ENCODE data around the gene SIX1.

SIX1 gene

GRCh38 chr14:60640859-60641741 is 8.2 kb downstream of the SIX1 start:
- Histone ChIP-seq H3K4me3 (ENCODE audit: low read depth, low read length) (no peak overlapping the region), H3K27ac (ENCODE audit: extremely low read depth, low read depth, low read length) (no peak overlapping the region), H3K9me3 (ENCODE audit: control insufficient read depth, insufficient read depth, low read depth, low read length) (no peaks in the 10 kb centered on the region), H3K4me1 (ENCODE audit: control insufficient read depth, insufficient read depth, low read length) (peaks cover 26% of the 10 kb centered on the region), H3K36me3 (ENCODE audit: control insufficient read depth in 2 of 2, insufficient read depth in 1 of 2, low read length in 2 of 2) (peaks cover 13 to 52% of the 10 kb centered on the region in 2 experiments)
- TF ChIP-seq ZNF423 (tag by site-specific recombination; IDR thresholded peaks at IDR 0.05): no peak
- peak; percentile 29; the same call in 1 of the 2 replicates for TF ChIP-seq PRDM4 (tag by site-specific recombination; IDR thresholded peaks at IDR 0.05)
- CTCF ChIA-PET: no interaction called here
- POLR2A ChIA-PET: no interaction called here

DNA sequence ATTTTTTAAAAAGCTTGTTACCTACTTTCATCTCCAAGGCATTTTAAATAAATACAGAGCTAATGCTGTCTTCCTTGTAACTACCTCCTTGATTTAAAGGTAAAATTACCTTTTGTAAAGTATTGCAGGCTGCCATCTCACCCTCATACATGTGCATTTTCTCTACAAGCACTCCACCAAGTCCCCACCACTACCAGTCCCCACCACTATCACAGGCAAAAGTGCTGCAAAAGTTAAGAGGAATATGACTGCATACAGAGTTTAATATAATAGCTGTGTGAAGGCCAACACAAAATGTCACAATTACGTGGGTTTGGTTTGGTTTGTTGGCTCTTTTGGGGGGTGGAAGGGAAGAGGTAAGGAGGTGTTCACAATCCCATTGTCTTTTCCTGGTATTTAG is 9.6 kb downstream of the SIX1 start:
- CTCF ChIA-PET: interaction anchor here (0.5 to 0.9 kb wide), 3 partner anchors 13 to 646 kb away, joined by 3 to 5 read pairs (median 3); no protein-coding TSS in a partner anchor
- POLR2A ChIA-PET: interaction anchor here (0.6 kb wide), 1 partner anchor 84 kb away, joined by 3 read pairs; the partner anchor contains the start of gene SIX4

More for the DNA sequence above, 9.6 kb downstream of the SIX1 start:
- Histone ChIP-seq H3K4me1 (ENCODE audit: control insufficient read depth, insufficient read depth, low read length) (peaks cover 15% of the 10 kb centered on the region), H3K9me3 (ENCODE audit: control insufficient read depth, insufficient read depth, low read depth, low read length) (no peaks in the 10 kb centered on the region), H3K27ac (ENCODE audit: extremely low read depth, low read depth, low read length) (no peak overlapping the region), H3K36me3 (ENCODE audit: control insufficient read depth in 2 of 2, insufficient read depth in 1 of 2, low read length in 2 of 2) (peaks cover 0 to 39% of the 10 kb centered on the region in 2 experiments), H3K4me3 (ENCODE audit: low read depth, low read length) (no peak overlapping the region)
- TF ChIP-seq HOXA7 (CRISPR knock-in tag; IDR thresholded peaks at IDR 0.05; ENCODE audit: borderline replicate concordance): no peak
- no peak for TF ChIP-seq OSR2 (tag by site-specific recombination; IDR thresholded peaks at IDR 0.05)
- TF ChIP-seq SETDB1 (IDR thresholded peaks at IDR 0.05; ENCODE audit: insufficient read length, low read length): no peak
- TF ChIP-seq KLF10 (tag by site-specific recombination; IDR thresholded peaks at IDR 0.05): no peak
- TF ChIP-seq, protein P1, sequence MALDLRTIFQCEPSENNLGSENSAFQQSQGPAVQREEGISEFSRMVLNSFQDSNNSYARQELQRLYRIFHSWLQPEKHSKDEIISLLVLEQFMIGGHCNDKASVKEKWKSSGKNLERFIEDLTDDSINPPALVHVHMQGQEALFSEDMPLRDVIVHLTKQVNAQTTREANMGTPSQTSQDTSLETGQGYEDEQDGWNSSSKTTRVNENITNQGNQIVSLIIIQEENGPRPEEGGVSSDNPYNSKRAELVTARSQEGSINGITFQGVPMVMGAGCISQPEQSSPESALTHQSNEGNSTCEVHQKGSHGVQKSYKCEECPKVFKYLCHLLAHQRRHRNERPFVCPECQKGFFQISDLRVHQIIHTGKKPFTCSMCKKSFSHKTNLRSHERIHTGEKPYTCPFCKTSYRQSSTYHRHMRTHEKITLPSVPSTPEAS (tag by site-specific recombination; IDR thresholded peaks at IDR 0.05): no peak
- TF ChIP-seq ZNF133 (tag by site-specific recombination; IDR thresholded peaks at IDR 0.05): no peak
- TF ChIP-seq KLF7 (tag by site-specific recombination; IDR thresholded peaks at IDR 0.05; ENCODE audit: borderline replicate concordance): no peak
- TF ChIP-seq ZNF670 (tag by site-specific recombination; IDR thresholded peaks at IDR 0.05; ENCODE audit: low read depth): no peak
- no peak for TF ChIP-seq ZNF555 (tag by site-specific recombination; conservative IDR thresholded peaks at IDR 0.05)
- no peak for TF ChIP-seq PRDM10 (tag by site-specific recombination; IDR thresholded peaks at IDR 0.05)
- TF ChIP-seq BCL11B (tag by site-specific recombination; IDR thresholded peaks at IDR 0.05; ENCODE audit: low read depth): no peak
- no peak for TF ChIP-seq ZNF266 (tag by site-specific recombination; IDR thresholded peaks at IDR 0.05; ENCODE audit: low read depth)
- TF ChIP-seq ZNF112 (tag by site-specific recombination; IDR thresholded peaks at IDR 0.05): no peak
- no peak for TF ChIP-seq GFI1B (tag by site-specific recombination; IDR thresholded peaks at IDR 0.05)
- no peak for TF ChIP-seq ZNF19 (tag by site-specific recombination; IDR thresholded peaks at IDR 0.05; ENCODE audit: low read depth)
